COLO829 (cell line): Measurements from ENCODE around the gene PRXL2C.
"Not testable (repeated sequence)": the region's sequence is repeated elsewhere in the genome, so short reads cannot be mapped to it uniquely, and the experiment has no call there.

ENCODE experiments used
- DNase-seq: peaks from one replicate; pipeline ENCODE4 v3.0.0; 2012; ENCODE audit warnings: low spot score

PRXL2C gene

GRCh38 chr9:96655198-96655851, at the start of gene PRXL2C:
Gene PRXL2C (minus strand): TSS chr9:96655317. CDS start chr9:96655281, 36 bp downstream.
- DNase-seq = peak; percentile 25

DNA sequence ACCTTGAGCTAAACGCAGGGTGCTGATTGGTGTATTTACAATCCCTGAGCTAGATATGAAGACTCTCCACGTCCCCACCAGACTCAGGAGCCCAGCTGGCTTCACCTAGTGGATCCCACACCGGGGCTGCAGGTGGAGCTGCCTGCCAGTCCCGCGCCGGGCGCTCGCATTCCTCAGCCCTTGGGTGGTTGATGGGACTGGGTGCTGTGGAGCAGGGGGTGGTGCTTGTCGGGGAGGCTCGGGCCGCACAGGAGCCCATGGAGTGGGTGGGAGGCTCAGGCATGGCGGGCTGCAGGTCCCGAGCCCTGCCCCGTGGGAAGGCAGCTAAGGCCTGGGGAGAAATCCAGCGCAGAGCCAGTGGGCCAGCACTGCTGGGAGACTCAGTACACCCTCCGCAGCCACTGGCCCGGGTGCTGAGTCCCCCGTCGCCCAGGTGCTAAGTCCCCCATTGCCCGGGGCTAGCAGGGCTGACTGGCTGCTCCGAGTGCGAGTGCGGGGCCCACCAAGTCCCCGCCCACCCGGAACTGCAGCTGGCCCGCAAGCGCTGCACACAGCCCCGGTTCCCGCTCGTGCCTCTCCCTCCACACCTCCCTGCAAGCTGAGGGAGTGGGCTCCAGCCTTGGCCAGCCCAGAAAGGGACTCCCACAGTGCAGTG, 45.7 kb upstream of the PRXL2C start:
- not testable (repeated sequence) for DNase-seq

- no peak for DNase-seq
Measured at GRCh38 chr9:96691326-96691725, 36.2 kb upstream of the PRXL2C start.

- DNase-seq = no peak
Measured at GRCh38 chr9:96688745-96689464, 33.8 kb upstream of the PRXL2C start.

DNA sequence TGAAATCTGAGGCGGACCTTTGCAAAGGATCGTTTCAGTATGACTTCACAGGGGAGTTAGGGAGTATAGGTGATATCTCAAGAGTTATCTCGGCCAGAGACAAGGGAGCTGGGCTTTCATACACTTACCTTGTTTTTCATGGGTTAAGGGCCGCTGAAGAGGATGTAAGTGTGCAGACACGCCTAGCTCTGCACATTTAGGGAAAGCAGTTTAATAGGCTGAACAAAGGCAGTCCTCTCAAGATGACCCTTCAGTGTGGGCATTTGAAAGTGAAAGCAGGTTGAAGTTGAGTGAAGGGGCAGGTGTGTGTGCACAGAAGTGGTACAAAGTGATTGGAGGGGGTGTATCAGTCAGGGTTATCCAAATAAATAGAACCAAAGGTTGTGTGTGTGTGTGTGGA, 33.1 kb upstream of the PRXL2C start:
- DNase-seq = no peak

DNA sequence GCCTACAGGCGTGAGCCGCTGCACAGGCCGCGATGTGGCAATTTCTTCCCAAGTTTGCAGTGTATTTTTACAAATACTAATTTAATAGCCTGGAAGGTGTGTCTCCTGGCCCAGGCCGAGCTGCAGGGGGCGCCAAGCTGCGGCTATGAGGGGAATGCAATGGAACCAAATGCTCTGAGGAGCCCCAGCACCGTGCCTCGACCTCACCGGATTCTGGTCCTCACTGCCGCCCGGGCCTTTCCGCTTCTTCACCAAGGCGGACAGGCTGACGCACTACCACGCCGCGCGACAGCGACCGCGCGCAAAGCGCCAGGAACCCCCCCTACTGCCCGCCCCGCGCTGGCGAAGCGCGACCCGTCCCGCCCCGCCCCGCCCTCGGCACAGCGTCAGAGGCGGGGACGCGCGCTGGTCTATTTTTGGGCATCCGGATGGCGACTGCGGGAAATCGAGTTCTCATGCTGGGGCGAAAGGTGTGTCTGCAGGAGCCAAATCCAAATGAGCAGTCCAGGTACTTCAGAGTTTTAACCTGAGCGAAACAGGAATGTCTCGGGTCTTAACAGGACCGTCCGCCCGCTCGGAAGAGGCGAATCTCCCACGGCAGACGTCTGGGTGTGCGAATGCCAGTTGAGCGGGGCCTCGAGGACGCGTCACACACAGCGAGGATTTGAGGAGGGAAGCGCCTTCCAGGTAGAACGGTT, 31.7 kb upstream of the PRXL2C start:
- DNase-seq = no peak

- peak; percentile 54 for DNase-seq
Measured at GRCh38 chr9:96680812-96681499, 25.8 kb upstream of the PRXL2C start.

DNA sequence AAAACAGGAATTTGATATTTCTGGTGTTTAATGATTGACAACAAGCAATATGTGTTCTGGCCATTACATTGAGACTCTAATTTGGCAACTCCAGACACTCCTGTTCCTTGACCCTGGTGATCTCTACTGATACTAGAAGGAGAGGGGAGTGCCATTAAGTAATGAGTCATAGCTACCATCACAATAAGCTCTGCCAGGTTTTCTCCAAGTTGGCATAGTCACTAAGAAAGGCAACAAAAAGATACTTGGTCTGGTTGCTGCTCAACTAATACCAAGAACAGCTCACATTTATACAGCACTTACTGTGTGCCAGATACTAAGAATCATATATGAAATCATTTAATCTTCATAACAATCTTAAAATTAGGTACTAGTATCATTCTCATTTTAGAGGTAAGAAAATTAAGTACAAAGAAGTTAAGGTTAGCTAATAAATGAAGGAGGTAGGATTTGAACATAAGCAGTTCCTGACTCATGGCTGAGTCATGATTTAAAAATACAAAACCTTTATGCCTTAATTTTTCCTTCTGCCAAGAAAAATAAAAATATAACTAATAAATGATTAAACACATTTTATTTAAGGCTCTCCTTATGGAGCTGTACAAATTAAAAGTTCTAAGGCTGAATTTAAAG, 19.9 kb upstream of the PRXL2C start:
- peak; percentile 53 for DNase-seq

DNA sequence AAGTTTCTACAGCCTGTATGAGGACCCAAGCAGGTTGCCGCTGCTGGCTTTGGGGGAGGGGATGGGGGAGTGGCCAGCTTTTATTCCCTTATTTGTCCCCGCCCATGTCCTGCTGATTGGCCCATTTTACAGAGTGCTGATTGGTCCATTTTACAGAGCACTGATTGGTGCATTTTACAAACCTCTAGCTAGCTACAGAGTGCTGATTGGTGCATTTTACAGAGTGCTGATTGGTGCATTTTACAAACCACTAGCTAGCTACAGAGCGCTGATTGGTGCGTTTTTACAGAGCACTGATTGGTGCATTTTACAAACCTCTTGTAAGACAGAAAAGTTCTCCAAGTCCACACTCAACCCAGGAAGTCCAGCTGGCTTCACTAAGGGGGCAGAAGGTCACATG, 18.7 kb upstream of the PRXL2C start:
- DNase-seq = not testable (repeated sequence)

GRCh38 chr9:96668868-96669534, 13.9 kb upstream of the PRXL2C start:
- DNase-seq = no peak

GRCh38 chr9:96667363-96667728, 12.2 kb upstream of the PRXL2C start:
- DNase-seq = no peak

GRCh38 chr9:96666653-96667362, 11.7 kb upstream of the PRXL2C start:
- peak; percentile 61 for DNase-seq

GRCh38 chr9:96665789-96666188, 10.7 kb upstream of the PRXL2C start:
- DNase-seq = no peak

GRCh38 chr9:96663506-96664120, 8.5 kb upstream of the PRXL2C start:
- DNase-seq = no peak

DNA sequence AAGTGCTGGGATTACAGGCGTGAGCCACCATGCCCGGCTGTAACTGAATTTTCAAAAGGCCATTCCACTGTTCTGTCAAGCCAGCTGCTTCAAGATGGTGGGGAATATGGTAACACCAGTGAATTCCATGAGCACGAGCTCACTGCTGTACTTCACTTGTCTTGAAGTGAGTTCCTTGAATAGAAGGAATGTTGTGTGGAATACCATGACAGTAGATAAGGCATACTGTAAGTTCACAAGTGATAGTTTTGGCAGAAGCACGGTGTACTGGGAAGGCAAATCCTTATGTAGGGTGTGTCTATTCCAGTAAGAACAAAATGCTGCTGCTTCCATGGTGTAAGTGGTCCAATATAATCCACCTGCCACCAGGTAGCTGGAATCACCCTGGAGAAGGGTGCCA, 6.6 kb upstream of the PRXL2C start:
- no peak for DNase-seq

DNA sequence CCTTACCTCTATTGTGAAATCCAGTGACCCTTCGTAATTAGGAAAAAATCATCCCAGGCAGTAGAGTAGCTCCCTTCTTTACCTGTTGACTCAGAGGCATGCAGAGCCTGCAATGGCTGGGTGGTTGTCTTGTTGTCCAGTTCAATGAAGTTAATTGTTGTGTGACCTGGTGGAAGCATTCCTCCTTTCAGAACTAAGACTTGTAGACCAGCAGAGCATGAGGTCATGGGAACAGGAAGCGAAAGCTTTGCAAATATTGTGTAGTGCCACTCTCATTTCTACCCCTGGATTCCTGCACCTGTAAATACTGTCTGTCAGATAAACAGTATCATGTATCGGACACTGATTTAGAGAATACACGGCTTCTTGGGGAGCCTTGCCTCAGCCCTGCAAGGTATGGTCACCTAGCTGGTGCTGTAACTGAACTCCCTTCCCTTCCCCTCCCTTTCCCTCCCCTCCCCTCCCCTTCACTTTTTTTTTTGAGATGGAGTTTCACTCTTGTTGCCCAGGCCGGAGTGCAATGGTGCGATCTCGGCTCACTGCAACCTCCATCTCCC, 5.7 kb upstream of the PRXL2C start:
- DNase-seq = no peak

DNA sequence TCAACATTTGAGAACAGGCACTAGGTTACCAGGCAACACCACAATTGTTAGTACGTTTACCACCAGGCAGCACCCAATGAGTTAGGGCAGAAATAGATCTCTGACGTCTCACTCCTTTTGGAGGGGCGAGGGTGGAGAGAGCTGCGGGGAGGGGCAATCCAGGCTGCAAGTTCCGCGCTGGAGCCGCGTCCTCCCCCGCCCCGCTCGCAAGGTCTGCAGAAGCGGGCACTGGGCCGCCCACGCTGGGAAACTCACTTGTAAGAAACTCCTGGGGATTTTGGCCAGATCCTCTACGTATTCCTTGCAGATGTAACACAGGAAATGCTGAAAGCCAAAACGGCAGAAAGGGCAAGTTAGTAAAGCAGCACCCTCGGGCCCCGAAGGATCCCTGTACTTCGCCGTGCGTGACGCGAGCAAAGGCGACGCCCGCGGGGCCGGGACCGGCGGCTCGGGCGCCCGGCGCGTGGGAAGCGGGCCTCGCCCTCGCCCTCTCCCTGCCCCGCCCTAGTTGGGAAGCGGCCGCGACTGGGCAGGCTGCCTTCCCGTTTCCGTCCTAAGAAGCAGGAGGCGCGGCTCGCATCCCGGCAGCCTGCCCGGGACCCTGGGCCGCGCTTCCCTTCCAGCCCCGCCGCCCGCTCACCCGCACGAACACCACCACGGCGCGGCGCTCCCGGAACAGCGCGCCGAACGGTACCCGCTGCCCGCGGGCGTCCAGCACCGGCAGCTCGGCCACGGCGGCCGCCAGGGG, 493 bp downstream of the PRXL2C start:
- peak; percentile 67 for DNase-seq

DNA sequence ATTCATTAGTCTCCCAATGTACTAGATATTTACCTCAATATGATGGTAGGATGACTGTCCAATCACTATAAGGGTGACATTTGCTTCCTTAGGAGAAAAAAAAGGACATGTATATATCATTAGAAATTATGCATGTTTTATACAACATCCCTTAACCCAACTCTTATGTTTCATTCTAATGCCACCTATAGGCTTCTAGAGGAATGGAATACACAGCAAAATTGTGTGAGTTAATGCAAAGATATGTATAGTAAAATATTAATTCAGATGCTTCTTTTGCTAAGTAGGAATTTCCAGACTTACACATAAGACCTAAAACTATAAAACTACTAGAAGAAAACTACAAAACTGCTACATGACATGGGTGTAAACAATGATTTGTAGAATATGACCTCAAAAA, 3.5 kb downstream of the PRXL2C start:
- DNase-seq = peak; percentile 60
